ENCODE results near the gene TMEM258.

TMEM258 gene

GRCh38 chr11:61752117-61752924 is 40.1 kb downstream of the TMEM258 start, which contains the start of gene MYRF:
TSS of gene MYRF (plus strand) at chr11:61752636. CDS start at chr11:61752745, 109 bp downstream.
- DNase-seq (ENCODE audit: low read depth), result peak; percentile 26
- TF ChIP-seq CTCF (IDR thresholded peaks at IDR 0.05; ENCODE audit: insufficient read depth, low read depth, low read length, missing control alignments), result peak; percentile 62
- peak within 1 kb of the TSS; percentile 12 for H3K4me3 ChIP-seq (ENCODE audit: low read depth, low read length)

GRCh38 chr11:61751384-61751783 is 41.0 kb downstream of the TMEM258 start:
- no peak for DNase-seq (ENCODE audit: low read depth)

GRCh38 chr11:61750631-61751273 is 41.6 kb downstream of the TMEM258 start:
- H3K4me3 ChIP-seq (ENCODE audit: low read depth, low read length), result no peak overlapping the region
- no peak for DNase-seq (ENCODE audit: low read depth)
- no peak for TF ChIP-seq CTCF (IDR thresholded peaks at IDR 0.05; ENCODE audit: insufficient read depth, low read depth, low read length, missing control alignments)

More at GRCh38 chr11:61751384-61751783, 41.0 kb downstream of the TMEM258 start:
- H3K4me3 ChIP-seq (ENCODE audit: low read depth, low read length), result no peak overlapping the region
- no peak for TF ChIP-seq CTCF (IDR thresholded peaks at IDR 0.05; ENCODE audit: insufficient read depth, low read depth, low read length, missing control alignments)

GRCh38 chr11:61749591-61750217 is 42.7 kb downstream of the TMEM258 start:
- DNase-seq (ENCODE audit: low read depth), result no peak
- no peak for TF ChIP-seq CTCF (IDR thresholded peaks at IDR 0.05; ENCODE audit: insufficient read depth, low read depth, low read length, missing control alignments)
- H3K4me3 ChIP-seq (ENCODE audit: low read depth, low read length), result no peak overlapping the region

- H3K4me3 ChIP-seq (ENCODE audit: low read depth, low read length), result no peak overlapping the region
- TF ChIP-seq CTCF (IDR thresholded peaks at IDR 0.05; ENCODE audit: insufficient read depth, low read depth, low read length, missing control alignments), result no peak
- no peak for DNase-seq (ENCODE audit: low read depth)
Measured at GRCh38 chr11:61747967-61748285, 44.5 kb downstream of the TMEM258 start.

GRCh38 chr11:61747192-61747966 is 45.0 kb downstream of the TMEM258 start:
- H3K4me3 ChIP-seq (ENCODE audit: low read depth, low read length), result no peak overlapping the region
- peak; percentile 94 for TF ChIP-seq CTCF (IDR thresholded peaks at IDR 0.05; ENCODE audit: insufficient read depth, low read depth, low read length, missing control alignments)
- DNase-seq (ENCODE audit: low read depth), result peak; percentile 70
